ENCODE data around the gene TTLL11. TPM values are rescaled to one million over a fixed set of nuclear protein-coding genes. Genes with fewer than 3 reads are reported as not detected.

Gene TTLL11
- total and polyA plus RNA-seq, 2 of the 8 experiments (the other 6 are each of a cell fraction or from before 2014, with no cell fraction given), result 0.56 to 0.80 TPM

DNA sequence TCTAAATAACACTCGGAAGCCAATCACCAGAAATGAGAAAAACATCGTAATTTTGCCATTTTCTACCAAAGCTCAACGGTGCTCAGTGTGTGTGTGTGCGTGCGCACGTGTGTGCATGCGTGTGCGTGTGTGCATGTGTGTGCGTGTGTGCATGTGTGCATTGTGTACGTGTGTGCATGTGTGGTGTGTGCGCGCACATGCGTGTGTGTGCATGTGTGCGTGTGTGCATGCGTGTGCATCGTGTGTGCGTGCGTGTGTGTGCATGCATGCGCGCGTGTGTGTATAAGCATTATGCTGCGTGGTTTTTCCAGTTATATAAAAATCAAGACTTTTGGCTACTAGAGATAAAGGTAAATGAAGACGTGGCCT, 276.7 kb downstream of the TTLL11 start:
- H3K4me2 ChIP-seq (ENCODE audit: insufficient read depth in 1 of 2, low read depth in 2 of 2, low read length in 2 of 2), result no peak overlapping the region
- peak overlapping the region; percentile 41 for H3K23ac ChIP-seq (ENCODE audit: insufficient read length)
- H3K56ac ChIP-seq (replicated peaks; ENCODE audit: insufficient read length, low read depth, low read length), result no peak overlapping the region
- DNase-seq (ENCODE audit: low read depth in 1 of 2, low spot score in 2 of 2) (no peak), FAIRE-seq (no peak)
- H2BK20ac ChIP-seq (ENCODE audit: low read length), result no peak overlapping the region
- no peak overlapping the region for H2AFZ ChIP-seq (ENCODE audit: low read length)
- H3K4me3 ChIP-seq (ENCODE audit: extremely low read depth in 1 of 4, insufficient read depth in 2 of 4, low read depth in 3 of 4, low read length in 4 of 4), result no peak overlapping the region
- peak overlapping the region; percentile 88 for H4K91ac ChIP-seq (replicated peaks; ENCODE audit: insufficient read length, low read length)
- 84% methylated on average over 23 of the region's 23 CpGs; no CpG with 5 or more reads in 1 of the 2 experiments for WGBS, 2 experiments (ENCODE audit: extremely low coverage in 1 of 2, insufficient coverage in 1 of 2, insufficient read length in 1 of 2, insufficient replicate concordance in 2 of 2, low coverage in 1 of 2, low lambda C conversion rate in 2 of 2, missing lambda C conversion rate in 1 of 2)
- H3K4ac ChIP-seq (replicated peaks; ENCODE audit: insufficient read length, low read depth, low read length), result no peak overlapping the region
- no peak overlapping the region; the same call in 1 of the 2 replicates for H3K18ac ChIP-seq (ENCODE audit: extremely low read depth, low read length)
- peaks cover 6 to 27% (median 13%) of the 10 kb centered on the region in 4 experiments for H3K4me1 ChIP-seq (replicated peaks in 1 of 4; ENCODE audit: control insufficient read depth in 3 of 4, insufficient read depth in 4 of 4, low read length in 3 of 4)
- H3K27ac ChIP-seq (ENCODE audit: low read depth, low read length), result no peak overlapping the region
- no peak overlapping the region for H3K14ac ChIP-seq (ENCODE audit: insufficient read length)
- H3K79me2 ChIP-seq (ENCODE audit: control insufficient read depth in 1 of 2, insufficient read depth in 2 of 2, low read length in 2 of 2), result no peaks in the 10 kb centered on the region
- H3K23me2 ChIP-seq (ENCODE audit: low read depth, low read length), result no peaks in the 10 kb centered on the region; the same call in 1 of the 2 replicates
- no peak overlapping the region for H4K8ac ChIP-seq (ENCODE audit: extremely low read depth, insufficient read depth, low read length)
- H2BK120ac ChIP-seq (replicated peaks; ENCODE audit: low read depth, low read length), result no peak overlapping the region
- no peak overlapping the region for H2BK5ac ChIP-seq (ENCODE audit: low read depth, low read length)
- H3K79me1 ChIP-seq (ENCODE audit: low read depth, low read length), result peaks cover 3% of the 10 kb centered on the region; the same call in 1 of the 2 replicates
- TF ChIP-seq TAF7 (optimal IDR thresholded peaks at IDR 0.05; ENCODE audit: borderline replicate concordance, low read depth, low read length), result no peak
- TF ChIP-seq CHD2 (IDR thresholded peaks at IDR 0.05; ENCODE audit: low read length), result no peak
- no peak for TF ChIP-seq PHF8 (conservative IDR thresholded peaks at IDR 0.05; ENCODE audit: low read depth, low read length)
- TF ChIP-seq SAP30 (IDR thresholded peaks at IDR 0.05; ENCODE audit: insufficient read depth, insufficient replicate concordance, low read length), result no peak
- no peak for TF ChIP-seq SIX5 (IDR thresholded peaks at IDR 0.05; ENCODE audit: low read depth, low read length)
- CTCF ChIA-PET (ENCODE audit: partially characterized antibody), result interaction anchor here (0.7 to 2.0 kb wide), 4 partner anchors 14 to 309 kb away, joined by 3 to 6 read pairs (median 4); no protein-coding TSS in a partner anchor
- no peaks in the 10 kb centered on the region for H3K27me3 ChIP-seq (replicated peaks in 1 of 4; ENCODE audit: control insufficient read depth in 3 of 4, extremely low read depth in 1 of 4, insufficient read depth in 3 of 4, low read length in 3 of 4)
- H2AK5ac ChIP-seq (ENCODE audit: low read depth, low read length), result peak overlapping the region; percentile 57; the same call in 1 of the 2 replicates
- POLR2A ChIA-PET (ENCODE audit: partially characterized antibody), result no interaction called here
- H2BK12ac ChIP-seq (ENCODE audit: low read depth, low read length), result no peak overlapping the region; the same call in 1 of the 2 replicates
- no peak overlapping the region for H3K9ac ChIP-seq (replicated peaks in 1 of 4; ENCODE audit: extremely low read depth in 1 of 4, low read depth in 3 of 4, low read length in 3 of 4)
- H3K9me3 ChIP-seq (ENCODE audit: insufficient read depth in 2 of 2, low read depth in 1 of 2, low read length in 1 of 2), result no peaks in the 10 kb centered on the region
- H3K36me3 ChIP-seq (ENCODE audit: control insufficient read depth in 2 of 4, insufficient read depth in 4 of 4, low read length in 3 of 4), result no peaks in the 10 kb centered on the region
- peak overlapping the region; percentile 66; the same call in 1 of the 2 replicates for H2BK15ac ChIP-seq (ENCODE audit: low read length)
- H4K5ac ChIP-seq (ENCODE audit: insufficient read length, low read depth, low read length), result no peak overlapping the region
- peaks cover 0 to 2% of the 10 kb centered on the region in 2 experiments for H4K20me1 ChIP-seq (replicated peaks in 1 of 2; ENCODE audit: control insufficient read depth in 1 of 2, insufficient read depth in 2 of 2, low read length in 2 of 2)

Measured in H1 (cell line).